MG63 (cell line): ENCODE results near the gene ERN1. TPM values are rescaled to one million over a fixed set of nuclear protein-coding genes. Genes with fewer than 3 reads are reported as not detected.

Source experiments
- total RNA-seq: library from RNA; depleted of rRNA; stranded (reverse); fragments of >200 nt; shearing (Covaris generic); gene quantifications from 2 replicates; pipeline ENCODE4 v1.2.3, GENCODE V29; 2014; ENCODE audit warnings: low replicate concordance; rRNA removed

The ERN1 gene
- total RNA-seq, 1 experiment from 2014 or later = 3.0 TPM

Other genes starting within 250 kb of the ERN1 start
- not detected in 2 replicates for gene GH2, start 248.2 kb downstream of the ERN1 start, total RNA-seq
- not detected in 2 replicates for gene CSH1, start 233.6 kb downstream of the ERN1 start, total RNA-seq
- gene CSHL1, start 218.9 kb downstream of the ERN1 start, total RNA-seq = not detected in 2 replicates
- gene GH1, start 211.3 kb downstream of the ERN1 start, total RNA-seq = not detected in 2 replicates
- gene CD79B, start 197.8 kb downstream of the ERN1 start, total RNA-seq = not detected in 2 replicates
- not detected in 2 replicates for gene SCN4A, start 157.2 kb downstream of the ERN1 start, total RNA-seq
- gene PRR29, start 131.8 kb downstream of the ERN1 start, total RNA-seq = not detected in 2 replicates
- not detected in 2 replicates for gene ICAM2, start 109.5 kb downstream of the ERN1 start, total RNA-seq
- 9.2 and 17.2 TPM in 2 replicates for gene TEX2, start 133.1 kb upstream of the ERN1 start, total RNA-seq